ENCODE results near the gene ZKSCAN5.
"Not testable (repeated sequence)": the region's sequence is repeated elsewhere in the genome, so short reads cannot be mapped to it uniquely, and the experiment has no call there.

The ZKSCAN5 gene

GRCh38 chr7:99498546-99498944, 5.9 kb upstream of the ZKSCAN5 start:
- no peak for DNase-seq (ENCODE audit: low read depth)

GRCh38 chr7:99499371-99499720, 5.1 kb upstream of the ZKSCAN5 start:
- no peak for DNase-seq (ENCODE audit: low read depth)

GRCh38 chr7:99499721-99500636, 4.5 kb upstream of the ZKSCAN5 start, which contains the start of gene ZNF394:
Gene ZNF394 (minus strand): TSS chr7:99500281. CDS start chr7:99500093, 188 bp downstream.
- DNase-seq (ENCODE audit: low read depth): peak; percentile 76

- DNase-seq (ENCODE audit: low read depth): no peak
Observed at GRCh38 chr7:99500637-99501009, 3.8 kb upstream of the ZKSCAN5 start.

GRCh38 chr7:99501236-99501635, 3.2 kb upstream of the ZKSCAN5 start:
- DNase-seq (ENCODE audit: low read depth): not testable (repeated sequence)

GRCh38 chr7:99504281-99504602, 220 bp upstream of the ZKSCAN5 start:
- no peak for DNase-seq (ENCODE audit: low read depth)

- no peak for DNase-seq (ENCODE audit: low read depth)
Observed at GRCh38 chr7:99505324-99505662, 831 bp downstream of the ZKSCAN5 start.

GRCh38 chr7:99514050-99514449, 9.6 kb downstream of the ZKSCAN5 start:
- DNase-seq (ENCODE audit: low read depth): no peak

- DNase-seq (ENCODE audit: low read depth): no peak
Observed at GRCh38 chr7:99521399-99521798, 16.9 kb downstream of the ZKSCAN5 start.

- no peak for DNase-seq (ENCODE audit: low read depth)
Observed at GRCh38 chr7:99525713-99526440, 21.4 kb downstream of the ZKSCAN5 start.

- DNase-seq (ENCODE audit: low read depth): no peak
Observed at GRCh38 chr7:99531354-99531765, 26.9 kb downstream of the ZKSCAN5 start.

GRCh38 chr7:99535667-99536066, 31.2 kb downstream of the ZKSCAN5 start:
- DNase-seq (ENCODE audit: low read depth): no peak

GRCh38 chr7:99539213-99539811, 34.9 kb downstream of the ZKSCAN5 start:
- no peak for DNase-seq (ENCODE audit: low read depth)

- DNase-seq (ENCODE audit: low read depth): no peak
Observed at GRCh38 chr7:99540542-99540941, 36.1 kb downstream of the ZKSCAN5 start.

- DNase-seq (ENCODE audit: low read depth): no peak
Observed at GRCh38 chr7:99541212-99541611, 36.8 kb downstream of the ZKSCAN5 start.

- DNase-seq (ENCODE audit: low read depth): no peak
Observed at GRCh38 chr7:99543081-99543671, 38.7 kb downstream of the ZKSCAN5 start.

- DNase-seq (ENCODE audit: low read depth): no peak
Observed at GRCh38 chr7:99543916-99544315, 39.5 kb downstream of the ZKSCAN5 start.

- not testable (repeated sequence) for DNase-seq (ENCODE audit: low read depth)
Observed at GRCh38 chr7:99545308-99545707, 40.8 kb downstream of the ZKSCAN5 start.

GRCh38 chr7:99549545-99549944, 45.1 kb downstream of the ZKSCAN5 start:
- DNase-seq (ENCODE audit: low read depth): not testable (repeated sequence)

- DNase-seq (ENCODE audit: low read depth): no peak
Observed at GRCh38 chr7:99551334-99551733, 46.9 kb downstream of the ZKSCAN5 start.

- DNase-seq (ENCODE audit: low read depth): peak; percentile 63
Observed at GRCh38 chr7:99551767-99552463, 47.5 kb downstream of the ZKSCAN5 start, which contains the start of gene FAM200A. Gene FAM200A (minus strand): TSS chr7:99552114. CDS start chr7:99548407, 3,707 bp downstream.

- no peak for DNase-seq (ENCODE audit: low read depth)
Observed at GRCh38 chr7:99553039-99553438, 48.6 kb downstream of the ZKSCAN5 start.
